ENCODE data around the gene HSPBP1. TPM values are rescaled to one million over a fixed set of nuclear protein-coding genes. Genes with fewer than 3 reads are reported as not detected.

The HSPBP1 gene
- total and polyA plus RNA-seq, 4 donors = 9.4 to 31.6 (median 13.5) TPM

- Histone ChIP-seq H3K27me3 (ENCODE audit: control insufficient read depth in 4 of 4, insufficient read depth in 4 of 4, low read length in 3 of 4) (no peaks in the 10 kb centered on the region), H3K4me3 (ENCODE audit: low read depth in 1 of 3, low read length in 3 of 3) (no peak overlapping the region), H3K4me1 (ENCODE audit: control insufficient read depth in 4 of 4, insufficient read depth in 4 of 4, low read length in 3 of 4) (peaks cover 0 to 13% (median 8%) of the 10 kb centered on the region in 4 donors), H3K27ac (ENCODE audit: low read depth in 1 of 2, low read length in 2 of 2) (no peak overlapping the region), H3K36me3 (ENCODE audit: control insufficient read depth in 4 of 4, insufficient read depth in 3 of 4, low read depth in 1 of 4, low read length in 3 of 4) (peaks cover 0 to 3% (median 0%) of the 10 kb centered on the region in 4 donors), H3K9me3 (ENCODE audit: control insufficient read depth in 4 of 4, low read length in 3 of 4) (no peaks in the 10 kb centered on the region), H3K9ac (ENCODE audit: low read depth in 1 of 2, low read length in 2 of 2) (no peak overlapping the region)
- DNase-seq (ENCODE audit: low spot score) = no peak
- TF ChIP-seq CTCF (IDR thresholded peaks at IDR 0.05; ENCODE audit: low read depth, low read length, missing input control) (no peak), GABPA (IDR thresholded peaks at IDR 0.05 in 1 of 2, conservative IDR thresholded peaks at IDR 0.05 in 1 of 2) (no peak), EGR1 (IDR thresholded peaks at IDR 0.05; ENCODE audit: low read depth in 2 of 2) (no peak), FOXA2 (IDR thresholded peaks at IDR 0.05) (no peak), HNF4G (IDR thresholded peaks at IDR 0.05) (no peak), MAX (IDR thresholded peaks at IDR 0.05) (no peak), RAD21 (IDR thresholded peaks at IDR 0.05) (no peak), ATF3 (IDR thresholded peaks at IDR 0.05) (no peak), FOXA1 (IDR thresholded peaks at IDR 0.05) (no peak), YY1 (IDR thresholded peaks at IDR 0.05) (no peak), ZBTB33 (IDR thresholded peaks at IDR 0.05) (no peak), REST (IDR thresholded peaks at IDR 0.05) (no peak)
- WGBS = 97% methylated on average over 9 of the region's 9 CpGs
Measured at GRCh38 chr19:55262359-55262758, 17.6 kb downstream of the HSPBP1 start.

- H3K27me3 ChIP-seq (ENCODE audit: control insufficient read depth in 4 of 4, insufficient read depth in 4 of 4, low read length in 3 of 4) = no peaks in the 10 kb centered on the region
- peaks cover 0 to 3% (median 0%) of the 10 kb centered on the region in 4 donors for H3K36me3 ChIP-seq (ENCODE audit: control insufficient read depth in 4 of 4, insufficient read depth in 3 of 4, low read depth in 1 of 4, low read length in 3 of 4)
- no peak overlapping the region for H3K9ac ChIP-seq (ENCODE audit: low read depth in 1 of 2, low read length in 2 of 2)
- 94% methylated on average over 13 of the region's 13 CpGs for WGBS
- peaks cover 0 to 20% (median 14%) of the 10 kb centered on the region in 4 donors for H3K4me1 ChIP-seq (ENCODE audit: control insufficient read depth in 4 of 4, insufficient read depth in 4 of 4, low read length in 3 of 4)
- H3K27ac ChIP-seq (ENCODE audit: low read depth in 1 of 2, low read length in 2 of 2) = no peak overlapping the region
- H3K9me3 ChIP-seq (ENCODE audit: control insufficient read depth in 4 of 4, low read length in 3 of 4) = no peaks in the 10 kb centered on the region
- H3K4me3 ChIP-seq (ENCODE audit: low read depth in 1 of 3, low read length in 3 of 3) = no peak overlapping the region
- DNase-seq (ENCODE audit: low spot score) = no peak
- no peak for TF ChIP-seq FOXA2 (IDR thresholded peaks at IDR 0.05)
- no peak for TF ChIP-seq RXRA (IDR thresholded peaks at IDR 0.05)
- no peak for TF ChIP-seq FOXA1 (IDR thresholded peaks at IDR 0.05)
- no peak for TF ChIP-seq MAX (IDR thresholded peaks at IDR 0.05)
- no peak for TF ChIP-seq JUND (IDR thresholded peaks at IDR 0.05)
- TF ChIP-seq CTCF (IDR thresholded peaks at IDR 0.05; ENCODE audit: low read depth, low read length, missing input control) = no peak
- TF ChIP-seq ZBTB33 (IDR thresholded peaks at IDR 0.05) = no peak
- TF ChIP-seq GABPA (IDR thresholded peaks at IDR 0.05 in 1 of 2, conservative IDR thresholded peaks at IDR 0.05 in 1 of 2) = no peak
- TF ChIP-seq EGR1 (IDR thresholded peaks at IDR 0.05; ENCODE audit: low read depth in 2 of 2) = no peak
- no peak for TF ChIP-seq NR2F2 (IDR thresholded peaks at IDR 0.05)
- TF ChIP-seq YY1 (IDR thresholded peaks at IDR 0.05) = no peak
Measured at GRCh38 chr19:55261671-55262126, 18.2 kb downstream of the HSPBP1 start.
